ENCODE results near the gene KRTAP5-8. TPM values are rescaled to one million over a fixed set of nuclear protein-coding genes. Genes with fewer than 3 reads are reported as not detected.

KRTAP5-8 gene
- total and polyA plus RNA-seq, 2 experiments from 2014 or later = not detected

- Histone ChIP-seq H3K4me3 (no peak overlapping the region), H3K79me2 (replicated peaks; ENCODE audit: insufficient read depth) (no peaks in the 10 kb centered on the region), H3F3A (replicated peaks; ENCODE audit: low read depth) (no peaks in the 10 kb centered on the region), H3K4me1 (ENCODE audit: insufficient read depth) (no peaks in the 10 kb centered on the region), H3K4me2 (no peak overlapping the region), H3K27ac (ENCODE audit: low read depth) (no peak overlapping the region), H2AFZ (no peak overlapping the region), H4K20me1 (replicated peaks; ENCODE audit: insufficient read depth) (no peaks in the 10 kb centered on the region), H3K9me2 (ENCODE audit: insufficient read depth) (0 out of 2 replicates have a peak, but pooled peaks cover 6% of the 10 kb centered on the region), H3K27me3 (ENCODE audit: insufficient read depth) (no peaks in the 10 kb centered on the region), H3K36me3 (ENCODE audit: insufficient read depth) (no peaks in the 10 kb centered on the region)
- Mint-ChIP-seq H3K9me3 (no peaks in the 10 kb centered on the region; the same call in 2 of the 3 replicates), H3K27ac (no peak overlapping the region), H3K27me3 (ENCODE audit: insufficient read depth, low read depth, poor library complexity) (peaks cover 2% of the 10 kb centered on the region), H3K36me3 (ENCODE audit: low read depth) (no peaks in the 10 kb centered on the region), H3K4me1 (peaks cover 2% of the 10 kb centered on the region; the same call in 1 of the 3 replicates), H3K4me3 (no peak overlapping the region; the same call in 2 of the 3 replicates)
- no peak for TF ChIP-seq ZNF462 (CRISPR knock-in tag; IDR thresholded peaks at IDR 0.05)
- no peak for TF ChIP-seq CTCF (conservative IDR thresholded peaks at IDR 0.05; ENCODE audit: low read depth in 2 of 2)
- TF ChIP-seq NANOG (IDR thresholded peaks at IDR 0.05; ENCODE audit: borderline replicate concordance) = no peak
- no peak for TF ChIP-seq STAT1 (IDR thresholded peaks at IDR 0.05; ENCODE audit: unreplicated experiment)
- TF ChIP-seq ETS1 (IDR thresholded peaks at IDR 0.05) = no peak
- no peak for TF ChIP-seq EZH2 (IDR thresholded peaks at IDR 0.05; ENCODE audit: low read depth, unreplicated experiment)
- TF ChIP-seq ZNF331 (CRISPR knock-in tag; IDR thresholded peaks at IDR 0.05; ENCODE audit: low read depth) = no peak
- no peak for TF ChIP-seq CREB1 (CRISPR knock-in tag; IDR thresholded peaks at IDR 0.05; ENCODE audit: low read depth)
- TF ChIP-seq REST (IDR thresholded peaks at IDR 0.05; ENCODE audit: unreplicated experiment) = no peak
- no peak for TF ChIP-seq ZNF114 (CRISPR knock-in tag; IDR thresholded peaks at IDR 0.05)
- ATAC-seq (no peak), DNase-seq (ENCODE audit: low spot score) (no peak)
Observed at GRCh38 chr11:71525938-71526495, 11.8 kb upstream of the KRTAP5-8 start.
